Type B pancreatic cell (in vitro differentiated cells): ENCODE data around the gene SYPL1. TPM values are rescaled to one million over a fixed set of nuclear protein-coding genes. Genes with fewer than 3 reads are reported as not detected.

Experiments
- DNase-seq: peaks from one replicate; pipeline ENCODE4 v3.0.0; 2021; ENCODE audit warnings: mixed read lengths; ENCODE audit not compliant: unreplicated experiment; ENCODE audit errors: extremely low spot score
- H3K27ac Mint-ChIP-seq: 2 replicates; pipeline ENCODE4 v1.8.0; 2021; ENCODE audit warnings: mild to moderate bottlenecking, mixed read lengths
- H3K27me3 Mint-ChIP-seq: 2 replicates; pipeline ENCODE4 v1.8.0; 2021; ENCODE audit warnings: mixed read lengths
- H3K36me3 Mint-ChIP-seq: 2 replicates; pipeline ENCODE4 v1.8.0; 2021; ENCODE audit warnings: mixed read lengths
- H3K4me1 Mint-ChIP-seq: one replicate; pipeline ENCODE4 v1.8.0; 2021; ENCODE audit warnings: mixed read lengths; ENCODE audit not compliant: unreplicated experiment
- H3K4me3 Mint-ChIP-seq: 2 replicates; pipeline ENCODE4 v1.8.0; 2021; ENCODE audit warnings: mild to moderate bottlenecking, mixed read lengths
- H3K9me3 Mint-ChIP-seq: 2 replicates; pipeline ENCODE4 v1.8.0; 2021; ENCODE audit warnings: mixed read lengths
- CTCF ChIP-seq: fragments of 200-600 bp; sonication (generic); conservative IDR thresholded peaks from 2 replicates; pipeline ENCODE4 v1.5.0; 2021; ENCODE audit warnings: antibody characterized with exemption, mild to moderate bottlenecking
- total RNA-seq: library from RNA; stranded (reverse); gene quantifications from 2 replicates; pipeline ENCODE4 v1.2.1, GENCODE V29; 2021; ENCODE audit warnings: low replicate concordance

The SYPL1 gene
- total RNA-seq, 1 donor from 2014 or later, result 59.0 TPM

DNA sequence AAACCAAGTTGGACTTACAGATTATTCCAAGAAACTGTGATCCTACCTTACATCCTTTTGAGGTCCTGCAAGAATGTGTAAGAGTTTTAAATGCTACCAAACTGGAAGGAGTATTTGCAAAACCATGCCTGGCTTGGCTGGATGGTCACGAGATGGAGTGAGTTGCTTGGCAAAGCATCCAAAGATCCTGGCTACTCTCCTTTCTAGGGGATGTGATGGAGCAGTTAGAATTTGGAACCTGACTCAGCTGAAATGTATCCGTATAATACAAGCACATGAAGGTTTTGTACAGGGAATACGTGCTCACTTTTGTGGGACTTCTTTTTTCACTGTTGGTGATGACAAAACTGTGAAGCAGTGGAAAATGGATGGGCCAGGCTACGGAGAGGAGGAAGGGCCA, 13.3 kb upstream of the SYPL1 start:
- Mint-ChIP-seq H3K4me3 (no peak overlapping the region), H3K27ac (no peak overlapping the region), H3K9me3 (no peaks in the 10 kb centered on the region), H3K4me1 (no peaks in the 10 kb centered on the region), H3K36me3 (no peaks in the 10 kb centered on the region), H3K27me3 (peaks cover 8% of the 10 kb centered on the region)
- no peak for TF ChIP-seq CTCF
- no peak for DNase-seq

DNA sequence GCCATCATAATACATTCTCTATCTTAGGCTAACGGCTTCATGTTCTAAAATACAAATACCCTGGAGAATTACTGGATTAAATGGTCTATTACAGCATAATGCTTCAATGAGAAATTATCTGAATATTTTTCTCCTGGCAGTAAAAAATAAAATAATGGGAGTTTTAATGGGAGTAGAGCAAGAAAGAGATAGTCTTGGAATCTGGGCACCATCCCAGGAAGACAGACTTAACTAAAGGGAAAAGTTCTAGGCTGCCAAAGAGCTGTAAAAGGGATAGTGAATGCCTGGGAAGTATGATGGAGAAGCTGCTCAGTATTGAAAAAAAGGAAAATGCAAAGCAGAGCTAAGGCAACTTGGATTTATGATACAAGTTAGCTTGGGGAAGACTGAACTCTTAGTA, 12.1 kb upstream of the SYPL1 start:
- Mint-ChIP-seq H3K27me3 (peaks cover 7% of the 10 kb centered on the region), H3K9me3 (no peaks in the 10 kb centered on the region), H3K36me3 (no peaks in the 10 kb centered on the region), H3K4me3 (no peak overlapping the region), H3K27ac (no peak overlapping the region), H3K4me1 (no peaks in the 10 kb centered on the region)
- DNase-seq, result no peak
- no peak for TF ChIP-seq CTCF

GRCh38 chr7:106122713-106123112, 10.6 kb upstream of the SYPL1 start:
- DNase-seq, result no peak
- Mint-ChIP-seq H3K36me3 (no peaks in the 10 kb centered on the region), H3K4me1 (no peaks in the 10 kb centered on the region), H3K4me3 (no peak overlapping the region), H3K9me3 (no peaks in the 10 kb centered on the region), H3K27ac (no peak overlapping the region), H3K27me3 (peaks cover 4% of the 10 kb centered on the region)
- TF ChIP-seq CTCF, result no peak

GRCh38 chr7:106121189-106121810, 9.2 kb upstream of the SYPL1 start:
- TF ChIP-seq CTCF, result no peak
- no peak for DNase-seq
- Mint-ChIP-seq H3K27ac (no peak overlapping the region), H3K4me3 (no peak overlapping the region), H3K27me3 (peaks cover 4% of the 10 kb centered on the region), H3K4me1 (no peaks in the 10 kb centered on the region), H3K9me3 (no peaks in the 10 kb centered on the region), H3K36me3 (no peaks in the 10 kb centered on the region)

DNA sequence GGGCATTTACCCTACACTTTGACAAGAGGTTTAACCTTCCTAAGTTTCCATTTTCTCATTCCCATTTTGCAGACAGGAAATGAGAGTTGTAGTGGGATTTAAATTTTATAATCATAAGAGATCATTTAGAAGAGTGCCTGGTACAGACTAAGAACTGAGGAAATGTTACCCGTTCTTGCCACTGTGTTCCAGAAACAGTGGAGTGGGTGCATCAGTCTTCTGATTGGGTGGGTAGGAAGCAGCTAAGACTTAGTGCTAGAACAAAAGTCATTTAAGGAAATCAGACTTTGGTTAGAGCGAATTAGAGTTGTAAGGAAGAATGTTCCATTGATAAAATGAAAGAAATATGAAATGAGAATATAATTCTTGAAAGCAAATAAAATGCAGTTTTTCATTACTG, 8.4 kb upstream of the SYPL1 start:
- Mint-ChIP-seq H3K4me1 (no peaks in the 10 kb centered on the region), H3K27ac (no peak overlapping the region), H3K9me3 (no peaks in the 10 kb centered on the region), H3K27me3 (peaks cover 4% of the 10 kb centered on the region), H3K4me3 (no peak overlapping the region), H3K36me3 (no peaks in the 10 kb centered on the region)
- no peak for DNase-seq
- no peak for TF ChIP-seq CTCF

DNA sequence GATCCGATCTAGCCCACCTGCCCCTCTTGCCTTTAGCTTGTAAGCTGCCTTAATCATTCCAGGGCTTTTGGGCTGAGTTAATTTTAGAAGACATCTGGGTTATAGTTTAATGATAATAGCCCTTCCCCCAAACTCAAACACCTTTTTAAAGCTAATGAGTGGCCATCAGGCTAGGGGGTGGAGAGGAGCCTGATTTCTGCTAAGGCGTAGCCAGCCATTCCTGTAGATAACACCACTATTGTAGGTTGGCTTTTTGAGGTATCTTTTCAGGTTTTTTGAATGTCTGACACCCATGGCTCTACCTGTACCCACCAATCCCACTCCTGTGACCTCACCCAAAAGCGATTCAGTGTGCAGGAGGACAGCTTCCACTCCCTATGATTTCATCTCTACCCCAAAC, 7.6 kb upstream of the SYPL1 start:
- no peaks in the 10 kb centered on the region for H3K4me1 Mint-ChIP-seq

More for the DNA sequence above, 7.6 kb upstream of the SYPL1 start:
- H3K36me3 Mint-ChIP-seq, result no peaks in the 10 kb centered on the region
- H3K27ac Mint-ChIP-seq, result no peak overlapping the region
- no peak for TF ChIP-seq CTCF
- H3K9me3 Mint-ChIP-seq, result no peaks in the 10 kb centered on the region
- H3K4me3 Mint-ChIP-seq, result no peak overlapping the region
- H3K27me3 Mint-ChIP-seq, result peaks cover 4% of the 10 kb centered on the region
- no peak for DNase-seq
